ENCODE results near the gene IL34. TPM values are rescaled to one million over a fixed set of nuclear protein-coding genes. Genes with fewer than 3 reads are reported as not detected.

IL34 gene
- polyA plus RNA-seq, 3 donors = 0.87 to 1.2 (median 0.88) TPM

GRCh38 chr16:70701036-70701435 lies 54.7 kb downstream of the IL34 start:
- no peak for DNase-seq

- no peak for DNase-seq
Measured at GRCh38 chr16:70701596-70701995, 55.2 kb downstream of the IL34 start.

GRCh38 chr16:70701998-70702397 lies 55.6 kb downstream of the IL34 start:
- DNase-seq = no peak

GRCh38 chr16:70702624-70703023 lies 56.3 kb downstream of the IL34 start:
- DNase-seq = no peak

GRCh38 chr16:70703041-70703834 lies 56.9 kb downstream of the IL34 start:
- DNase-seq = no peak

GRCh38 chr16:70703835-70704381 lies 57.5 kb downstream of the IL34 start:
- DNase-seq = no peak

- no peak for DNase-seq
Measured at GRCh38 chr16:70704586-70704985, 58.2 kb downstream of the IL34 start.

- no peak for DNase-seq
Measured at GRCh38 chr16:70705056-70705455, 58.7 kb downstream of the IL34 start.

- no peak for DNase-seq
Measured at GRCh38 chr16:70706948-70707465, 60.6 kb downstream of the IL34 start.

GRCh38 chr16:70708366-70709246 lies 62.2 kb downstream of the IL34 start:
- DNase-seq = no peak

GRCh38 chr16:70709457-70709856 lies 63.1 kb downstream of the IL34 start:
- no peak for DNase-seq

- no peak for DNase-seq
Measured at GRCh38 chr16:70709942-70710341, 63.6 kb downstream of the IL34 start.

Other genes with a start within 250 kb of the IL34 start
- 10 to 100 TPM; 28.2 to 29.7 (median 28.5) TPM for gene ST3GAL2, start 207.5 kb upstream of the IL34 start, polyA plus RNA-seq (ENCODE audit: insufficient read length in 3 of 3)
- gene FCSK, start 192.0 kb upstream of the IL34 start, polyA plus RNA-seq (ENCODE audit: insufficient read length in 3 of 3) = 10 to 100 TPM; 14.6 to 22.7 (median 21.4) TPM
- gene COG4, start 123.0 kb upstream of the IL34 start, polyA plus RNA-seq (ENCODE audit: insufficient read length in 3 of 3) = 10 to 100 TPM; 66.2 to 78.8 (median 75.4) TPM
- gene SF3B3, start 122.7 kb upstream of the IL34 start, polyA plus RNA-seq (ENCODE audit: insufficient read length in 3 of 3) = 100 to 1,000 TPM; 372 to 405 (median 381) TPM
- gene MTSS2, start 39.5 kb downstream of the IL34 start, polyA plus RNA-seq (ENCODE audit: insufficient read length in 3 of 3) = 10 to 100 TPM; 49.9 to 58.1 (median 55.2) TPM
- 10 to 100 TPM; 46.5 to 49.9 (median 47.9) TPM for gene VAC14, start 154.6 kb downstream of the IL34 start, polyA plus RNA-seq (ENCODE audit: insufficient read length in 3 of 3)

Data from renal pelvis (tissue), 4 donors.